ENCODE data around the gene ZNF185.
"Not testable (repeated sequence)": the region's sequence is repeated elsewhere in the genome, so short reads cannot be mapped to it uniquely, and the experiment has no call there.

Gene ZNF185

DNA sequence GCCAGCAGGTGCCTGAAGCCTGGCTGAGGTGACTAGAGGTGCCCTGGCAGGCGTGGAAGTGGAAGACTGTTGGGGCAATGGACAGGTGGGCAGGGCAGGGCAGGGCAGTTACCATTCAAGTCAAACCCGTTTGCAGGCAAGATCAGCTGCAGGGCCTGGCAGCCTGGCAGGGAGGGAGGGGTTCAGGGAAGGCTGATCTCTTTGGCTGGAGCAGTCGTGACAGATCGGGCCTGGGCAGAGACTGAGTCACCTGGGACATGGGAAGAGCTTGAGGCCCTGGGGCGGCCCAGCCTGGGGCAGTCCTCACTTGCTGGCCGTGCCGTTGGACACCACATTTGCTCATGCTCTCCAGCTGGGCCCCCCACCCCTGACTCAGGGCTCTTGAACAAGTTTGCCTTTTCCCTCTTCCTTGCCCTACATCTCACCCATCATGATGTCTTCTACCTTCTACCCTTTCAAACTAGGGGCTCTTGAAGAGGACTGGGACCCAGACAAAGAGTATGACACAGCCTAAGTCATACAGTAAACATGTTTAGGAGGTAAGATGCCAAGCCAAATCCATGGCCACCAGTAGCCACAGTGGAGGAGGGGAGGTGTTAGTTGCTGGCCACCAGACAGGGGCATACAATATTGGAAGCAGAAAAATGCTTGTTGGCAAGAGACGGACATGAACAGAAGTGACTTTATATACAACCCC lies 2.0 kb upstream of the ZNF185 start:
- no peak for DNase-seq

DNA sequence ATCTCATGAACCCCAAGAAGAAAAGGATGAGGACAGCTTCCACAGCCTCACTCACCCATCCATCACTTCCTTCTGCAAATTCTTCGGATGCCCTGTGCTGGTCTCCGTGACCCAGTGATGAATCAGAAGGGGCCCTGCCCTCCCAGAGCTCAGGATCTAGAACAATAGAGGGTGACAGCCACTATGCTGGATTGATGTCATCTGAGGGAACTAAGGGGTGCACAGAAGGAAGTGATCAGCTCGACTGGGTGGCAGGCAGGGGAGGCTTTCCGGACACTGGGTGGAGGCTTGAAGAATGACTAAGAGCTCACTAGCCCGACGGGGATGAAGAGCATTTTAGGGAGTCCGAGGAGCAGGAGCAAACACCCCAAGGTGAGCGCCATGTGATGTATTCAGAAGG lies 1.4 kb upstream of the ZNF185 start:
- no peak for DNase-seq

DNA sequence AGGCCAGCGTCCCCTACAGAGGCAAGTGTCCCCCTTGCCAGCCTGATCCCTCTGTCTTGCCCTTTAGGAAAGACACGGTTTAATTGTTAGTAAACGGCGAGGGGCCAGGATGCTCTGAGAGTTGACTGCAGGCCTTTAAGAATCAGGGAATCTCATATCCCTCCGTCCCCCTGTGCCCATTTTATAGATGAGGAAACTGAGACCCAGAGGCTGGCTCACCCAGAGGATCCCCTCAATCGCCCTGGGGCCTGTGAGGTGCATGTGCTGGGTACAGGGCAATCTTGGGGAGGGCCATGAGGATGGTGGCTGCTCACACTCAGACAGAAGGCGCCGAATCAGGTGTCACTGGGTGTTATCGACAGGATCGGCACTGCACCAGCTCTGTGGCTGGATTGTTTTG lies 575 bp downstream of the ZNF185 start:
- DNase-seq, result no peak

- DNase-seq, result no peak
These were observed 1.4 kb downstream of the ZNF185 start for GRCh38 chrX:152899111-152899873.

DNA sequence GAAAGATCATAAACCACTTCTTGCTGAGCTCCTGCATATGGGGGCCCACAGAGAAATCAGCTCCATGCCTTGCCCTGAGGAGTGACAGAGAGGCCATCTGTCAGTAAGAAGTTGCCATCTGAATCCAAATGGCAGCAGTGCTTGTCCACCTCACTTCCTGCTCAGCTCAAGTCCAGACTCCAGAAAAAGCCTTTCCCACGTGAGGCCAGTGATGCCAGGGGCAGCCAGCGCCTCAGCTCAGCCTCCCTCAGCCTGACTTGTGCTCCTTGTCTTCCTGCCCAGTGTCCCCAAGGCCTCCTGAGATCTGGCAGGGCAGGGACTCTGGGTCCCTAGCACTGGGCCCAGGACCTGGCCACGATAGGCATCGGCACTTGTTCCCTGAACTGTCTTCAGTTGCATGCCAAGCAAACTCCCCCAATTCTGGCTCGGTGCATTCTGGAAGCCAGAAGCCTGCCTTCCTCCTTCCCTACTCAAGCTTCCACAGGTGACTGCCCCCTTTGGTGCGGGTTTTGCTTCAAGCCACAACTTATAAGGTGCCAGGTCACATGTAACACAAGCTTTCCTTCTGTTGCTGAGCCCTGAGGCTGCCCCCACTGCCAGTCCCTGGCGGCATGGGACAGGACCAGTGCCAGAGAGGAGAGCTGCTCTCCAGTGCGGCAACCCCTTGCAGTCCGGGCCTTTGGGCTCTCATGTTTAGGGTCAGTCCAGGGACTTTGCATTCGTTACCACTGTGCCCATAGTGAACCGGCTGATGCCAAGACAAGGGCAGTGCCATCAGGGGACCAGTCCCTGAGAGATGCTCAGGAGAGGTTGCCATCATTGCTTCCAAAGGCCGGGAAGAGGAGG lies 2.2 kb downstream of the ZNF185 start:
- no peak for DNase-seq

DNA sequence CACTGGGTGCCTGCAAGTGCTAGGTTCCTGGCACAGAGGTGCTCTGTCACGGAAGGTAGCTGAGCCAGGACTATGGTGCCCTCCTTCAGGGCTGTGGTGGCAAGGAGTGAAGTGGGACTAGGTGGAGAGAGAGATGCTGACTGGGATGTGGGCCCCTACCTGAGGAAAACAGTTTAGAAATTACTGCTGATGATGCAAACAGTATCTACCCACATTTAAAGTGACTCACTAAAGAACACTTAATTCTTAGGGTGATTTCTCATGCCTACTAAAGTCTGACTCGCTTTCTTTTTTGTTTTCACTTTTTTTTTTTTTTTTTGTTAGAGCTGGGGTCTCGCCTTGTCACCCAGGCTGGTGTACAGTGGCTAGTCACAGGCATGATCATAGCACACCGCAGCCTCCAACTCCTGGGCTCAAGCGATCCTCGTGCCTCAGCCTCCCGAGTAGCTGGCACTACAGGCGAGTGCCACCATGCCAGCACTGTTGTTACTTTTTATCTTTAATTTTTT lies 3.1 kb downstream of the ZNF185 start:
- DNase-seq, result no peak

DNA sequence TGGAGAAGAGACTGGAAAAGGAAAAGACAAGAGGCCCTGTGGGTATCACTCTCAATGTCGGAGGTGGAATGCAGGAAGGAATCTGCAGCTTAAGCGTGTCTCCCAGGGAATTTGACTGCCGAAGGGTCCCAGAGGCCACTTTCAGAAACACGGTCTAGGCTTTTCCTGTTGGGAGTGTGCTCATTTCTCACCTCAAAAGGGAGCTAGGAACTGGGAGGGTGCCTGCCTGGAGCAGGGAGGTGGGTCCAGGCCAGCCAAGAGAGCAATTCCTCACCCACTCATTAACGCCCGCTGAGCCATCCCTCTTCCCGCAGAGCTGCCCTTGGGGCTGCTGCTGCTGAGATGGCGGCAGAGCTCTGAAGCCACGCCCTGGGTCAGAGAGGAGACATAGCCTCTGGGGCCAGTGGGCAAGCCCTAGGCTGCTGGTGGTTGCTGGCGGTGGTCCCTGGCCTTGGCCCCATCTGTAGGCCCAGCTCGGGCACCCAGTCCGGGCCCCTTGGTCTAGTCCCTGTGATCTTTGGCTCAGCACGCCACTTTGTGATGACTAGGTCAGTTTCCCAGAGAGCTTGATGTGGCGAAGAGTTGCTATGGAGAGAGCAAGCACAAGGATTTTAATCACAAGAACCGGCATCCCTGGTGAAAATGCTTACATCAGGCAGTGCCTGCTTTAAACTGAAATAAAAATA lies 4.1 kb downstream of the ZNF185 start:
- no peak for DNase-seq

DNA sequence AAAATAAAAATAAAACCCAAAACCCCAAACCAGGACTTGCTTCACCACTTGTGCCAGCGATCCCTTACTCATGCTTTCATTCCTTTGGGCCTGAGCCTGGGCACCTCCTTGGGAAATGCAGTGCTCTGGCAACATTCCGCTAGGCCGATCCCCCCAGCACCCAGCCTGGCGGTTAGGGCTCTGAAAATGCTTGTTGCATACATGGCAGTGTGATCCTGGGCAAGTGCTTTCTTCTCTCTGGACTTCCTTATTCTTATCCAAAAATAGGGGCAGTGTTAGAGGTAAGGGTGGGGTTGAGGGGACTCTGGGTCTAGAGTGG lies 4.6 kb downstream of the ZNF185 start:
- no peak for DNase-seq

GRCh38 chrX:152903589-152903988 lies 5.7 kb downstream of the ZNF185 start:
- no peak for DNase-seq

- no peak for DNase-seq
These were observed 6.5 kb downstream of the ZNF185 start for GRCh38 chrX:152904151-152905080.

DNA sequence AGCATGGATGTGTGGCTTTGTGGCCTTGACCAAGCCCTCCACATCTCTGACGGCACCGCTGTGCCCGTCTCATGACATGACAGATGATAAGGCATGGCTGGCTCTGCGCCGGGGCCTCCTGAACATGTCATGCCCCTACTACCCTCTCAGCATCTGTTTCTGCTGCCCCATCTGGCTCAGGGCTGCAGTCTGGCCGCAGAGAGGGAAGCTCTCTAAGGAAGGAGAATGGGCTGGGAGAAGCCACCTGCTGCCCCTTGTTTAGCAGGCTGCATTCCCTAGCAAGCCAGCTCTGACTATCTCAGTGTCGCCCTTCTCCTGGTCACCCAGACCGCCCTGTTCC lies 7.2 kb downstream of the ZNF185 start:
- no peak for DNase-seq

DNA sequence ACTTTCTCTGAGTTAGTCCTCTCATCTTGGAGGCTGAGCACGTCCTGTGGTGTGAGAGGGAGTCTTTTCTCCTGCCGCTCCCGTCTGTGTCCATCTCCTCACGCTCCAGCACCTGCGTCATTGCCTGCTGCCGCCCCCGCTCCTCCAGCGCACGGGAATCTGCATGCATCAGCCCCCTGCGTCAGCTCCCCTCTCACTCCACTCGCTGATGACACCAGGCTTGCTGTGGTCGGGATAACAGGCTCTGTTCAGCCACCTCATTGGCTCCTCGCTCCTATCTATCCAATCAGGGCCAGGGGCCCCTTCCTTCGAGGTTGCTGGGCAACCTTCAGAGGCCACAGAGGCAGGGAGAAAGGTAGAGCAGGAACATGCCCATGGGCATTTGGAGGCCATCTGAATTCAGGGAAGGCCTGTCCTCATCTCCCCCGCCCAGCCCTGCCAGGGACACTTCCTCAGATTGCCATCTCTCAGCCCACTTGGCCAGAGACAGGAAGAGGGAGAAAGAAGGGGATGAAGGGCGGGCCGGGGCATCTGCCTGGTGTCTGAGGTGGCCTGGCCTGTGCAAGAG lies 9.3 kb downstream of the ZNF185 start:
- DNase-seq, result peak in 1 of 2 experiments; percentile 20

DNA sequence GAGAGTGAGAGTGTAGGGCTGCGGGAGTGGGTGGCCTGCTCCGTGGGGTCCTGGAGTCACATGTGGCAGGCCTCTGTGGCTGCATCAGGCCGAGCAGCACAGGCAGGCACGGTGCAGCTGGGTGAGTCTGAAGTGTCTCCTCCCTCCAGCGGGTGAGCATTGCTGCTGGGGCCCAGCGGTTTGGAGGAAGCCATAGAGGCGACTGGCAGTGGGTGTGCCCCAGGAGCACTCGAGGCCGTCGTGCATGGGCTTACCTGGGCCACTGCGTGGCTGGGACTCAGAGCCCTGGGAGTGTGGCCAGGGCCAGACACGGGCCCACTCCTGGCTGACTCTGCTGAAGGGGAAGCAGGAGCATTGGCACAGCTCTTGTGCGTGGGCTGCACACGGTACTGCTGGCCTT lies 10.6 kb downstream of the ZNF185 start:
- DNase-seq, result no peak

DNA sequence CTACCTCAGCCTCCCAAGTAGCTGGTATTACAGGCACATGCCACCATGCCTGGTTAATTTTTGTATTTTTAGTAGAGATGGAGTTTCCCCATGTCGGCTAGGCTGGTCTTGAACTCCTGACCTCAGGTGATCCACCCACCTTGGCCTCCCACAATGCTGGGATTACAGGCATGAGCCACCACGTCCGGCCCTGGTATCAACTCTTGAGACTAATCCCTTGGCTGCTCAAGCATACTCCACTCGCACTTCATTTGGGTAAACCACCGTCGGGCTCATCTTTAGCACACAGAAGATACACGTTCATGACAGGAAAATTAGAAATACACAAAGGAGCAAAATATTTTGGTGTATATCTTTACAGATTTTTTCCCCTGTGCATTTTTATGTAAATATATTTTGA lies 12.2 kb downstream of the ZNF185 start:
- DNase-seq, result not testable (repeated sequence)

DNA sequence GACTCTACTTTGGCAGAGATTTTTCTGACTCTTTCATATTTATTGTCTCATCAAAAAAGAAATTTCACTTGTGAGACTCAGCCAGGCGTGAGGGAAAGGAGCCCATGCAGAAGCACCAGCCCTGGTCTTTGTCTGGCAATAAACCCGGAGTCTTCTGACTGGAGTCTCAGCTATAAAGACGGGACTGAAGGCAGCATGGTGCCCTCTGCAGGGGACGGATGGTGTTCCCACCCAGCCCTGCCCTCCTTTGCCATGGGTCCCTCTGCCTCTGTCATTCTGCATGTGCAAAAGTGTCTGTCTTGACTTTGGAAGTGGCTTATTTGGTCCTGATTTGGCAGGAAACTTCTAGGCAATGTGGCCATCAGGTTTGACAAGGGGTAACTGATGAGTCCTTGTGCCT lies 14.2 kb downstream of the ZNF185 start:
- DNase-seq, result no peak

DNA sequence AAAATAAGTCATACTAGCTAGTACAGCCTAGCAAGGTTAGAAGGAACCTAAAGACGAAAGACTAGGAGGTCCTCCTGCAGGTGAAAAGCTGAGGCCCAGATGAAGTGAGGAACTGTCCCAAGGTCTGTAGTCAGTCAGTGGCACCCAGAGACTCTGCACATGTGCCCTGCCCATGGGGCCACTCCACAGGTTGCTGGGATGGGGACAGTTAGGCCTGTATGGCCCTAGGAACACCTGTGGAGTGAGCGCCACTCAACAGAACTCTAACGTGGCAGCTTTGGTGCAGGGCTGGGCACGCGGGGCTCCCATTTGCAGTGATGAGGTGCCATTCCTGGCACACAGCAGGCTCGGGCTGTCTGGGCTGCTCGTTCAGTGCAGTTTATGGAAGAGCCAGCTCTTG lies 14.8 kb downstream of the ZNF185 start:
- DNase-seq, result no peak

DNA sequence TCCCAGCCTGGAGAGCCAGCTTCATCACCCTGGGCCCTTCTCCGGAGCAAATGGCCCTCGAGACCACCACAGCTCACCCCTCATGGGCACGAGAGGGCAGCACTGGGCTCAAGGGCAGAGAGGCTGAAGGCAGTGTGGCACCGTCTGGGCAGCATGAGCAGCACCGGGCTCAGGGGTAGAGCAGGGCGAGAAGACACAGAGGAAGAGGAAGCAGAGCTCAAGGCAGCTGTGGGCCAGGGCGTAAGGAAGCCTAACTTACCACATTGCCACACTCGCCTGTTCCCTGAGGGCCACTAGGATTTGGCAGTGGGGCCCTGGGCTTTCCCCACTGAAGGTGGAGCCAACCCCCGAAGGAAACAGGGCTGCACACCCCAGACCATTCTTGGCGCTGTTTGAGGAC lies 15.5 kb downstream of the ZNF185 start:
- no peak for DNase-seq

DNA sequence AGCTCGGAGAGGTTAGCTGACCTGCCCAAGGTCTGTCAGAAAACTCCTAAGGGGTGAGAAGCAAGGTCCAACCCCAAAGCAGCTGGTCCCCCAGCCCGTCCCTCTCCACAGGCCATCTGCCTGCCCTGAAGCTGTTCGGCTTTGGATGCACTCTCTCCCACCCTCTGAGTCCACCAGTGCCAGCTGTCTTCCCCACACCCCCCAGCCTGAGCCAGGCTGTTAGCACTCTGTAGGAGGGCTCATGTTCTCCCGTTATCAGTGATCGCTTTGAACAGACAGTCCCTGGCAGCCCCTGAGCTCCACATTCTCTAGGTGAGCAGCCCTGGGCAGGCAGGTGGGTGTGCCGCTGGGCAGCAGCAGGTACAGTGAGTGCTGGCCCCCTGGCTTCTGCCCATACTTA lies 16.0 kb downstream of the ZNF185 start:
- no peak for DNase-seq

- DNase-seq, result no peak
These were observed 17.8 kb downstream of the ZNF185 start for GRCh38 chrX:152915541-152916241.

- DNase-seq, result no peak
These were observed 20.1 kb downstream of the ZNF185 start for GRCh38 chrX:152917656-152918579.

Measured in NCI-H1930 (cell line).